Measurements from ENCODE around the gene COL7A1.

The COL7A1 gene

DNA sequence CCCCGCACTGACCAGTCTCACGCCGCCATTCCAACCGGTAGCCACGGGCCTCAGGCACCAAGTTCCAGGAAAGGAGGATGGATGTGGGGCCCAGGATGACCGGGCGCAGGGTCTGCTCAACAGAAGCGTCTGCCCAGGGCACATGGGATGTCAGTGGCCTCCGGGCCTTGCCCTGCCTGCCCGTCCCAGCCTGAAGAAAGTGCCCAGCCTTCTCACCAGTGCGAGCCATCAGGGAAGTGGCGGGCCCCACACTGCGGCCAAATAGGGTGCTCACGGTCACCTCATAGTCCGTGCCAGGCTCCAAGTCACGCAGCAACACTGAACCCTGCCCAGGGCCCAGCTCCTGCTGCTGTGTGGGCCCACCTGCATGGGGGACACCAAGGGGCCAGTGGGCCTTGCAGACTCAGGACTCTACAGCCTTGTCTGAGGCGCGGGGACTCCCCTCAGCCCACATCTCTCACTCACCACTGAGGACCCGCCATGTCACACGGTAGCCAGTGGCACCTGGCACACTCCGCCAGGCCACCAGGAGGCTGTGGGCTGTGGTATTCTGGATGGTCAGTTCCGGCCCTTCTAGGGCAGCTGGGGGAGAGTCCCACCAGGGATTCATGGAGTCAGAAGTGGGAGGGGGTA lies 3.1 kb downstream of the COL7A1 start:
- DNase-seq (ENCODE audit: low read depth), result no peak

DNA sequence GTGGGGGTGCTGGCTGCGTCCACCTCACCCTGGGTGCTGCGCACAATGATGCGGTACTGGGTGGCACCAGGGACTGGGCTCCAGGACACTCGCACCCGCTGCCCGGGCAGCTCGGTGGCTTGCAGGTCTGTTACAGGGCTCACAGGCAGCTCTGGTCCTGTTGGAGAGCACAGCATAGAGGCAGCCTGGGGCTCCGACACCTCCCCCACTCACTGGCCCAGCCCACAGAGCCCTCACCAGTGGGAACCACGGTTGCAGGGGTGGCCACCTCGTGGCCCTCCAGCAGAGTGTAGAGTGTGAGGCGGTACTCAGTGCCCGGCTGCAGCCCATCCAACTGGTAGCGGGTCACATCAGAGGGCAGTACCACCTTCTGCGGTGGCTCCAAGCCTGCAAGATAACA lies 3.7 kb downstream of the COL7A1 start:
- DNase-seq (ENCODE audit: low read depth), result no peak

DNA sequence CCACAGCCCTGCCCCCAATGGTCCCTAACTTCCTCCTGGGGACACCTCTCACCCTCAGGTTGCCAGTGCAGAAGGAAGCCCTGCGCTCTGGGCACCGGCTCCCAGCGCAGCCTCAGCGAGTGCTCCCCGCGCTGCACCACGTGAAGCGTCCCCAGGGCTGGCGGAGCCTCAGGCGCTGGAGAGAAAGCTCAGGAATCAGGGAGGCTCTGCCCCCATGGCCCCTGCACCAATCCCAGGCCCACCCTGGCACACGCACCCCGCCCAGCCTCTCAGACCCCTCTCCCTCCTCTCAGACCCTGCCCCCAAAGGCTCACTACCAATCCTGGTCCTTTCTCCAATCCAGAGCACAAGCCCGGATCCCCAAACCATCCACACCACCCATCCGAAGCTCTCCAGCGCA lies 6.9 kb downstream of the COL7A1 start:
- no peak for DNase-seq (ENCODE audit: low read depth)

DNA sequence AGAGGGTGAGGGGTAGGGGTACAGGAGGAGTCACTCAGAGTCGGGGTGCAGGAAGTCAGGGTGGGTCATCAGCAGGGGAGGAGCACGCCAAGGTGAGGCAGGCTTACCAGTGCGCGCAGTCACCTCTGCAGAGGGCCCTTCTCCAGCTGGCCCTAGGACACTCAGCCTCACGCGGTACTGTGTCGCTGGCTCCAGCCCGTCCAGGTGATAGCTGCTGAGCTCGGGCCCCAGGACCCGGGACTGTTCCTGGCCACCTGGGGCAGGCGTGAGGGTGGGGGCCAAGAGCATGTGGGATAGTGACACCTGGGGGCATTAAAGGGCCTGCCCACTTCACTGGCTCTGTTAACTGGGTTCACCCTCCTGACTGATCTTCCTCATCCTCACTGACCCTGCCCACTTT lies 7.4 kb downstream of the COL7A1 start:
- no peak for DNase-seq (ENCODE audit: low read depth)

DNA sequence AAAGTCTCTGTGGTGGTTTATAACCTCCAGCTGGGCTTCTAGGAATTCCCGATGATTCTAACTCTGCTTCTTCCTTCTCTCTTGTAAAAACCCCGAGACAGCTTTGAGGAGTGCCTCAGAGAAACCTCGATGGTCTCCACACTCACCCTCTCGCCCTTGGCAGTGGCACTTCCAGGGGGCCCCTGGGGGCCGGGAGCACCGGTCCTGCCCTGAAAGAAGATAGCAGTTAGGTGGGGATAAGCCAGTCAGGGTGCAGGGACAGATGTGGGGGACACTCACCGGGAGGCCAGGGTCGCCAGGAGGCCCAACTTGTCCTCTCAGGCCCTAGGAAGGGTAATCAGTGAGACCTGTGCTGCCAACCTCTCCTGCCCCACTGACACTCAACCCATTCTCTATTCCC lies 9.7 kb downstream of the COL7A1 start:
- DNase-seq (ENCODE audit: low read depth), result no peak

DNA sequence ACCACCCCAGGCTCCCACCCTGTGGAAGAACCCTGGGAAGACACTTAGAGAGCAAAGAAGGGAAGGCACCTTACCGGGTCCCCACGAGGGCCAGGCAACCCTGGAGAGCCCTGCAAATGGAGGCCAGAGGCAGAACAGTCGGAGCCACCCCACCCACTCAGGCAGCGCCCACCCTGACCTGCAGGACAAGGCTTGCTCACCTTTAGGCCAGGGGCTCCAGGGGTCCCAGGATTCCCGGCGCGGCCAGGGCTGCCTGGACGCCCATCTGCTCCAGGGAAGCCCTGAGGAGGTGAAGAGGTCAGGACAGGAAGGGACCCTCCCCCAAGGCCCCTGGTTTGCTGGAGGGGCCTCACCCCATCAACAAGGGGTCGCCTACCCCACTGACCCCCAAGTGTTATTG lies 10.3 kb downstream of the COL7A1 start:
- DNase-seq (ENCODE audit: low read depth), result no peak

DNA sequence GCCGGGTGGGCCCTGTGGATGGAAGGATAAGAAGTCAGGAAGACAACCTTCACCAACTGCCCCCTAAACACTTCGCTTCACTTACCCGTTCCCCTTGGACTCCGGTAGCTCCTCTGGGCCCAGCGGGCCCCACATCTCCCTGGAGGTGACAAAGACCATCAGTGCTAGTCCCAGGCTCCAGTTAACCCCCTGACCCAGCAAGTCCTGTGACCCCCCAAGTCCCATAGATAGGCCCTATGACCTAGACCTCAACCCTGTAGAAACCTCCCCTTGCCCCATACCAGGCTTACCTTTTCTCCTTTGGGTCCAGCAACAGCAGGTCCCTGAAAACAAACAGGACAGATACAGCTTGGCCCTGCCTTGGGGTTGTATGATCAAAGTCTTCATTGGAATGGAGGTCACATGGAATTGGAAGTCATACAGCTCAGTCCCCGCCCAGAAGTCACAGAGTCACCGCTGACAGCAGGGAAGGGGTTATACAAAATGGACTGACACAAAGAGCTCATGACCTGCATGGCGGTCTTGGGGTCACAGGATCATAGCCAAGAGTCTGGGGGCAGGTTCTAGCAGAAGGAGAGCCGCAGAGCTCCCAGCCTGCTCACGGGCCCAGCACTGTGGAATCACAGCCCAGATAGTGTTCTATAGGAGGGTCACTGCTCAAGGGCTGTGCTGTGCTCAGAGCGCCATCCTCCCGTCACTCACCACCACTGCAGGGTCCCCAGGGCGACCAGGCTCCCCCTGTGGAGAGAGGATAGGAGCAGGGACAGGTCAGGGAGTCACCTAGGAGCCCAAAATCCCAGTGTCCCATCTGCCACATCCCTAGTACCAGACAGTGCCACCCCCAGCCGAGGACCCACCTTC lies 13.3 kb downstream of the COL7A1 start:
- no peak for DNase-seq (ENCODE audit: low read depth)

DNA sequence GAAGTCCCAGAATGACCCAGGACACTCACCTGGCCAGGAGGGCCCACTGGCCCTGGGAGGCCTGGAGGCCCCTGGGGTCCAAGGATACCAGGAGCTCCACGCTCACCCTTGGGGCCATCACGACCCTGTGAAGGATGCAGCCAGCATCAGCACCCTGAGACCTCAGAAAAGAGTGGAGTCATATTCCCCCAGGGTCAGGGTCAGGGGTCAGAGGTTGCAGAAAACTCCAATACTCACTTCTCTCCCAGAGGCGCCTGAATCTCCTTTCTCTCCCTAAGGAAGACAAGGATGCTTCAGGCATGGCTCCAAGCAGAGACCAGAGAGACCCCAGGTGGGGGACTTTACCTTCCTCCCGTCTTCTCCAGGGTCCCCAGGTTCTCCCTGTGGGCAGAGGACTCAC lies 18.5 kb downstream of the COL7A1 start:
- no peak for DNase-seq (ENCODE audit: low read depth)

DNA sequence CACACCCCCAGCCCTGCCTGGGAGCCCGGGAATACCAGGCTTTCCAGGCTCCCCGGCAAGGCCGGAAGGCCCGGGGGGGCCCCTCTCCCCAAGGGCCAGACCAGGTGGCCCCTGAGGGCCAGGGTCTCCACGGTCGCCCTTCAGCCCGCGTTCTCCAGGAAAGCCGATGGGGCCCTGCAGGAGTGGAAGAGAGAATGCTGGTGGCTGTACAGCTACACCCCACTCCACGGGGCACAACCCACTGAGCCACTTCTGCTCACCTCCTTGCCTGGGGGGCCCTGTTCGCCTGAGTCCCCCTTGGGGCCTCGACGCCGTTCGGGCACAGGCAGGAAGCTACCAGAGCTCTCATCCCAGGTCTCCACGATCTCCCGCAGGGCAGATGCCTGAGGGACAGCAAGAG lies 19.8 kb downstream of the COL7A1 start:
- DNase-seq (ENCODE audit: low read depth), result no peak

DNA sequence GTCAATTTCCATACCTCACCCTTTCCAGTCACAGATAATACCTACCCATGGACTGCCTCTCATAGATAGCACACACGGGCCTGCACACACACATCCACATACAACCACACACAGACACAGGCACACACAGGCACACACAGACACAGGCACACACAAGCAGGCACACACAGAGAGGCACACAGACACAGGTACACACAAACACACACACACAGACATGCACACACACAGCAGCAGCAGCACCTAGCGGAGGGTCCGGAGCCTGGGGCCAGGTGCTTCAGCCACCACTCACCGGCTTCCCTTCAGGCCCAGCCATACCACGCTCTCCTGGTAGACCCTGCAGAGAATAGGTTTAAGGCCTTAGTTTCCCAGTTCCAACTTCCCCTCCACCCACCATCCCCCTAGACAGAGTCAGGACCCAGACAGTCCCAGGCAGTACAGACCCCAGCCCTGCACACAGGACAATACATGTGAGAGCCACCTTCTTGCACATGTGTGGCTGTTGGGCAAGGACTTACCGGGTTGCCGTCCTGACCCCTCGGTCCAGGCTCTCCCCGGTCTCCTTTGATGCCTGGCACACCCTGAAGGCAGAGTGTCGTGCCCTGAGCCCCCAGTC lies 21.1 kb downstream of the COL7A1 start:
- no peak for DNase-seq (ENCODE audit: low read depth)

DNA sequence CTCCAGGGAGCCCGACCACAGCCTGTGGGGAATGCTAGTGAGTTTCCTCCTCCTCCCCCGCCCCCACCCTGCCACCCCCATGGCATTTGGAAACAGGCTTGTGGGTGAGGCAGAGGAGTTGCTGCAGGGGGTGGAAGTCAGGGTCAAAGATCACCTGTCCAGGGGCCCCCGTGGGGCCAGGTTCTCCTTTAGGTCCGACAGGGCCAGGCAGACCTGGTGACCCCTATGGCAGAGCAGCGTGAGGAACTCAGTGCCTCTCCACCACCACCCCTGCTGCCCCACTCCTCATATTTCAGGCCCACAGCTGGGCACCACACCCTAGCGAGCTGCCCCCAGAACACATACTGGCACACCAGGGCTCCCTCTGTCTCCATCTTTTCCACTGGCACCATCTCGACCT lies 22.6 kb downstream of the COL7A1 start:
- DNase-seq (ENCODE audit: low read depth), result no peak

DNA sequence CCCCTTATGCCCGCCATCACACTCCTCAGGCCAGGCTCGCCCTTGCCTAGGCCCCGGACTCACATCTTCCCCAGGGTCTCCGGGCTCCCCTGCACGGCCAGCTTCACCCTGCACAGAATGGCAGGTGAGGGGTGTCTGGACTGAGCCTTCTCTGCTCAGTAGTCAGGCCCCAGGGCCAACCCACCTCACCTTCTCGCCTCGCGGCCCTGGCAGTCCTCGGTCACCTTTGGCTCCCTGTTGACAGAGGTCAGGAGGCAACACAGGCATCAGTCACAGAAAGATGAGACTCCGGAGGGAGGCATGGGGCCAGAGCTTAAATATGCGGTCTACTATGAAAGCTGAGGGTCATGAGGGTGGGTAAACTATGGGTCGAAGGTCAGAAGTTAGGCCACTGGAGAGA lies 23.2 kb downstream of the COL7A1 start:
- DNase-seq (ENCODE audit: low read depth), result no peak

DNA sequence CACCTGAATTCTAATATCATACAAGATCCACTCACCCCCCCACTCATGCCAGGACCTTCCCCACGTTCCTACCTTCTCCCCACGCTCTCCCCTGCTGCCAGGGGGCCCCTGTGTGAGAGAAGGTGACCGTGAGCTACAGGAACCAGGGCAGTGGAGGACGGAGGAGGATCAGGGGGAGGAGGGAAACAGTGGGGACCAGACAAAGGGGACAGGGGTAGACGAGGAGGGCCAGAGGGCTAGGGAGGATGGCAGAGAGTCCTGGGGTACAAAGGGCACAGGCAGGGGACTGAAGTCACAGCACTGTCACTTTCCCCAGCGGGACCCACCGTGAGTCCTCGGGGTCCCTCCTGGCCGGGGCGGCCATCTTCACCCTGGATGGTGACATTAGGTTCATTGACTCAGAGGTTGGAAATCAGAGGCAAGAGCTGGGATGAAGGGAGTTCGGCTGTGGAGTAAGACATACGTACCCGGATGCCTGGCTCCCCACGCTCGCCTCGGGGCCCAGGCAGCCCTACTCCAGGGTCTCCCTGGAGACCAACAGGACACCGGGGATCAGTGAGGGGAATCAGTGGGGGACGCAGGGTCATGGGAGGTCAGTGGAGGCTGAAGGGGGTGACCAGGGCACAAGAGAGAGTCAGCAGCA lies 25.2 kb downstream of the COL7A1 start:
- DNase-seq (ENCODE audit: low read depth), result no peak

DNA sequence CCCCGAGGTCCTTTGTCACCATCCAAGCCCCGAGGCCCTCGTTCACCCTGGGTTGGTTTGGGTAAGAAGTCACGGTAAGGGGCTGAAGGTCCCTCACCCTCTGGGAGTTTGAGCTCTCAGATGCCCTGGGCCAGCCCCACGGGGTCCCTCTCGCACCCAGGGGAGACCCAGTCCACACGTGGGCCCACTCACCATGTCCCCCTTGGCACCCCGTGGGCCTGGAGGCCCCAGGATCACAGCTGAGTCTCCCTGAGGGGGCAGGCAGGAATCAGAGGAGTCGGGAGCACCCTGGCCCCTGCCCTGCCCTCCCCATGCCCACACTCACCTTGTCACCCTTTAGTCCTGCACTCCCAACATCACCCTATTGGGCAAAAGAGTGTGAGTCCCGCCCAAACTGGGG lies 25.7 kb downstream of the COL7A1 start:
- no peak for DNase-seq (ENCODE audit: low read depth)

DNA sequence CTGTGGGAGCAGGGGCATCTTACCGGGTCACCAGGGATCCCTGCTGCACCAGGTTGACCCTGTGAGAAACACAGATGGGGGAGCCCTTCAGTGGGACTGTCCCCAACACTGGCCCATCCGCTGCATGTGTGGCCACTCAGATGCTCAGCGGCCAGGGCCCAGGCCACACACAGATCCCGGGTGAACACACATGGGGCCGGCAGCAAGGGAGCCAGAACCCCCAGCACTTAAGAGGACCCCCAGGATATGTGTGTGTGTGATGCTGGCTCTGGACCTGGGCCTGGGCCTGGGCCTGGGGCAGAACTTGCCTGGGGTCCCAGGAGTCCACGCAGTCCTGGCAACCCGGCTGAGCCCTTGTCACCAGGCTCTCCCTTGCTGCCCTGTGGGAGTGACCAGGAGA lies 26.7 kb downstream of the COL7A1 start:
- no peak for DNase-seq (ENCODE audit: low read depth)

DNA sequence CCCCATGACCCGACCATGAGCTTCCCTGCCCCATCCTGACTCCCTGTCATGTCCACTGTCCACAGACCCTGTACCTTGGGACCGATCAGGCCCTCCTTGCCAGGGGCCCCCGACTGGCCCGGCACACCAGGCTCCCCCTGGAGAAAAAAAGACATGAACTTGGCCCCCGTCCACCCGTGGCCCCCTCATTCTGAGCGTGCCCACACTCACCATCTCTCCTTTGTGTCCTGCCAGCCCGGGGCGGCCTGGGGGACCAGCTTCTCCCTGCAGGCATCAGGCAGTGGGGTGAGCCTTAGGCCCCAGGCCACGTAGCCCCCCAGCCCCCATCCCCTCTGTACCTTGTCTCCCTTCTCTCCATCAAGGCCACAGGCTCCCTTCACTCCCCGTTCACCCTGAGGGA lies 27.6 kb downstream of the COL7A1 start:
- no peak for DNase-seq (ENCODE audit: low read depth)

DNA sequence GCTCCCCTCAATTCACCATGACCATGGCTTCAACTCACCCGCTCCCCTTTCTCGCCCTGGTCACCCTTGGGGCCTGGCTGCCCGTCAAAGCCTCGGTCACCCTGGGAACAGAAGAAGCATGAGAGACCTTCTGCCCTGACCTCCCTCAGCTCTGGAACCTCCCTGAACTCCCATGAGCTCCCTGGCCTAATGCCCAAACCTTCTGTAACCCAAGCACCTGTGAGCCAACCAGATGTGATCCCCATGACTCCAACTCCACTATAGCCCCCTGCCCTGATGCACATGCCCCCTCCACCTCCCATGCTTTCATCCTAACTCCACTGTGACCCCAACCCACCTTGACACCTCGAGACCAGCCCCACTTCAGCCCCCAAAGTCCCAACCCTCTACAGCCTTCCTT lies 28.0 kb downstream of the COL7A1 start:
- DNase-seq (ENCODE audit: low read depth), result no peak

DNA sequence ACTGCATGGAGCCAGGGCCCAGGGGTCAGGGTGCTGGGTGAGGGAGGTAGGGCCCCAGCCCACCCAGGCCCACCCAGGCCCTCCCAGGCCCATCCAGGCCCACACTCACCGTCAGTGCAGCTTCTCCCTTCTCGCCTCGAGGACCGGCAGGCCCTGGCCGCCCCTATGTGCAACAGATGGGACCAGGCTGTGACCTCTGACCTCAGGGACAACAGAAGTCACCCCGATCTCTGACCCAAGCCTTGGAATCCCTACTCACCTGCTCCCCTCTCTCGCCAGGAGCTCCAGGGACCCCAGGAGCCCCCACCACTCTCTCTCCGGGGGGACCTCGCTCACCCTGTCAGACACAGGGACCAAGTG lies 28.7 kb downstream of the COL7A1 start:
- DNase-seq (ENCODE audit: low read depth), result no peak

DNA sequence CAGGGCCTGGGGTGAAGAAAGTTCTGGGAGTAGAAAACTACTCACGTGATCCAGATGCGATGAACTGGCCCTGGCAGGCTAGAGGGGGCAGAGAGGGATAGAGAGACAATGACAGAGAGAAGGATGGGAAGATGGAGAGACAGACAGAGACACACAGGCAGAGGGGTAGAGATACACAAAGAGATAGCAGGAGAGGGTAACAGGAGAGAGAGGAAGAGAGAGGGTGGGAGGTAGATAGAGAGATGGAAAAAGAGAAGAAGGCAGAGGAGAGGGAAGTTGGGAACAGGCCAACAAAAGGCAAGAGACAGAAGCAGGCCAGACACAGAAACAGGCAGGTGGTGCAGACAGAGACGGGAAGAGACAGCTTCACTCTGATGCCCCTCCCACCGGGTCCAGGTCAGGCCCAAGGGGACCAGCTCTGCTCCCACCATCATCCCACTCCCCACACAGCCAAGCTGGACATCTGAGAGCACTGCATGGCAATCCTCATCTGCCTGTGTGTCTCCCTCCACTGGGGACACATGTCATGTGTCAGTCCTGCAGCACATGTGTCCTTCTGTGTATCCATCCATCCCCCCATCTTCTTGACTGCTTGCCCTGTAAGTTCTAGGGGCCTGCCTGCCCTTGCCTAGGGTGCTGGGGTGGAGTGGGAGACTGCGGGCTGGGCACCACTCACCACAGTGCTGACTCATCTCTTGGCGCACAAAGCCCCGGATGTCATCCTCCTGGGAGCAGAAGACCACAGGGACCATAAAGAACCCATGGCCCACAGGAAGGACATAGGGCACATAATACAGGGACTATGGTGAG lies 29.3 kb downstream of the COL7A1 start:
- no peak for DNase-seq (ENCODE audit: low read depth)

DNA sequence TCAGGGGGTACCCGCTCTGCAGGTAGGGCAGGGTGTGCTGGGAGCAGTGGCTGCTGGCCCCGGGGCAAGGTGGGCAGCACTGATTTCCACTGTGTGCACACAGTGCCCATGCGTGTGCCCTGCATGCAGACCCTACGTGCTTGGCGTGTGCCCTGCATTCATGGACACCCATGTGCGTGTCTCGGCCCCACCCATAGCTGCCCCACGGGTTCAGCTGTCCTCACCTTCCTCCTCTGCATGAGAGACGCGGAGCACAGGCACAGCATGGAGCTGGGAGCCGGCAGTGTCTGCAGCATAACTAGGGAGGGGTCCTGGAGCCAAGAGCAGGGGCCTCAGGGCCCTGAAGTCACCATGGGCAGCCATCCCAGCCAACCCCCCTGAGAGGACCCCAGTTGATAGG lies 29.9 kb downstream of the COL7A1 start:
- no peak for DNase-seq (ENCODE audit: low read depth)

DNA sequence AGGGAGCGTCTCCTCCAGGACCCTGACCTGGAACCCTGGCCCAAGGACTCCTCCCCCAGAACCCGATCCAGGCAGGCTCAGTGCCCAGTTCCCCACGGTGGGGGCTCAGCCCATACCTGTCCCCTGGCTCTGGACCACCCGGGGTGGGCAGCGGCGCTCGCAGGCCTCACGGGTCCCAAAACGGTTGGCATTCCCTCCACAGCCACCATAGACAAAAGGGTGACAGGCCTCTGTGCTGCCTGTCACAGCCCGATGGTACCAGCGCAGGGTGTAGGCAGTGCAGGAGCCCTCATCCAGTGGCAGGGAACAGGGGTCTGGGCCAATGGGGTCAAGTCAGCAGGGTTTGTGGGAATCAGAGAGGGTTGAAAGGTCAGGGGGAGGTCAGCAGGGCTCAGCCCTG lies 30.5 kb downstream of the COL7A1 start:
- DNase-seq (ENCODE audit: low read depth), result no peak

DNA sequence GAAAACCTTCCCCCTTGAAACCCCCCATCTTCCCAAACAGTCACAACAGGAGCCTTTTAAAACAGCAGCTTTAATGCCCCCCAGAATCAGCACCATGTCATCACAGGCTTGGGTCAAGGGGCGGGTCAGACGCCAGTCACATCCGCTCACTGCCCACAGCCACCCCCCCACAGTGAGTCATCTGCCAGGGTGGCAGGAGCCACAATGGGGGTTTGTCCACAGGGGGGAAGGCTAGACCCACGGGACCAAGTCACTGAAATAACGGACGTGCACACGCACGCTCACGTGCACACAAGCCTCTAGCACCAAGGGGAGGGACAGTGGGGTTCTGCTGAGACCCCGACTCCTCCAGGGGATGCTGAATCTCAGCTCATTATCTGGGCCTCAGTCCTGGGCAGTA lies 31.1 kb downstream of the COL7A1 start:
- DNase-seq (ENCODE audit: low read depth), result no peak
